DMS 273 treated with DMSO at 0.1 percent for 48 hours (cell line): ENCODE data around the gene SEZ6.

Experiments
- DNase-seq: peaks from one replicate; lab custom pipeline; 2025; lab: John Stamatoyannopoulos, UW

Gene SEZ6, protein sequence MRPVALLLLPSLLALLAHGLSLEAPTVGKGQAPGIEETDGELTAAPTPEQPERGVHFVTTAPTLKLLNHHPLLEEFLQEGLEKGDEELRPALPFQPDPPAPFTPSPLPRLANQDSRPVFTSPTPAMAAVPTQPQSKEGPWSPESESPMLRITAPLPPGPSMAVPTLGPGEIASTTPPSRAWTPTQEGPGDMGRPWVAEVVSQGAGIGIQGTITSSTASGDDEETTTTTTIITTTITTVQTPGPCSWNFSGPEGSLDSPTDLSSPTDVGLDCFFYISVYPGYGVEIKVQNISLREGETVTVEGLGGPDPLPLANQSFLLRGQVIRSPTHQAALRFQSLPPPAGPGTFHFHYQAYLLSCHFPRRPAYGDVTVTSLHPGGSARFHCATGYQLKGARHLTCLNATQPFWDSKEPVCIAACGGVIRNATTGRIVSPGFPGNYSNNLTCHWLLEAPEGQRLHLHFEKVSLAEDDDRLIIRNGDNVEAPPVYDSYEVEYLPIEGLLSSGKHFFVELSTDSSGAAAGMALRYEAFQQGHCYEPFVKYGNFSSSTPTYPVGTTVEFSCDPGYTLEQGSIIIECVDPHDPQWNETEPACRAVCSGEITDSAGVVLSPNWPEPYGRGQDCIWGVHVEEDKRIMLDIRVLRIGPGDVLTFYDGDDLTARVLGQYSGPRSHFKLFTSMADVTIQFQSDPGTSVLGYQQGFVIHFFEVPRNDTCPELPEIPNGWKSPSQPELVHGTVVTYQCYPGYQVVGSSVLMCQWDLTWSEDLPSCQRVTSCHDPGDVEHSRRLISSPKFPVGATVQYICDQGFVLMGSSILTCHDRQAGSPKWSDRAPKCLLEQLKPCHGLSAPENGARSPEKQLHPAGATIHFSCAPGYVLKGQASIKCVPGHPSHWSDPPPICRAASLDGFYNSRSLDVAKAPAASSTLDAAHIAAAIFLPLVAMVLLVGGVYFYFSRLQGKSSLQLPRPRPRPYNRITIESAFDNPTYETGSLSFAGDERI

DNA sequence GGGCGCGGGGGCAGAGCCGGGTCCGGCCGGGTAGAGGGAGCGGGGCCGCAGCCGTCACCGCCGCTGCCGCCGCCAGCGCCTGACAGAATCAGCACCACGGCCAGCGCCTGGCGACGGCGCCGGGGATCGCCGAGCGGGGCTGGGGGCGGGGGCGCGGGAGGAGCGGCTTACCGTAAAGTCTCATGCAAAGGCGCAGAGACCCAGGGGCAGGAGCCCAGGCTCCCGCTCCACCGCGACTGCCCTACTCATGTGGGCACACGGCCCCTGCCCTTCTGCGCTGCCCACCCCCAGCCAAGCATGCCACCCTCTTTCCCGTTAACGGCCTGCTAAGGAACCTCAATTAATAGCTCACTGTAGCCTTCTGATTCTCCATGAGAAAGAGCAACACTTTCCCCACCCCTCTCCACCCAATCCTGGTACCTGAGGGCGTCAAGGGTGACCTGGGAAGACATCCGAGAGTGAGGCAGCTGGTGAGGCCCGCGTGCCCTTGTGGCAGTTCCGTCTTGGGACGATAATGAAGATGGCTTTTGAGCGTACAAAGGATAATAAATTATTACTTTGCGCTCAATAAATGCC lies at the start of gene SEZ6:
TSS of gene SEZ6 (minus strand) at position 98 of the 576 bp plus-strand sequence. CDS start 164 bp downstream, outside the sequence.
- peak; percentile 35 for DNase-seq

DNA sequence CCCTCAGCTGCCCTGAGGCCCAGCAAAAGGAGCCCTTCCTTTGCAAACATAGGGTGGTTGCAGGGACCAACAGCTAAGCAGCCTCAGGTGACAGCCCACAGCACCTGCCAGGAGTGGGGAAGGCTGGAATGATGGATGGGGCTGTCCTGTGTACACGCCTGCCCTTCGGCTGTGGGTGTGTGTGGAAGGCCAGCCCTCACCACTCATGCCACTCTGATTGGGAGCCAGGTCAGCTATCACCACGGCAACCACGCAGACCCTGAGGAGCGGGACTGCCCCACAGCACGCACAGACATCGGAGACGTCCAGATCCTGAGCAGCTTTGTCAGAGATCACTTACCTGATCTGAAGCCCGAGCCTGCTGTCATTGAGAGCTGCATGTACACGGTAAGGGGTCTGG lies 49.0 kb upstream of the SEZ6 start:
- DNase-seq: no peak

DNA sequence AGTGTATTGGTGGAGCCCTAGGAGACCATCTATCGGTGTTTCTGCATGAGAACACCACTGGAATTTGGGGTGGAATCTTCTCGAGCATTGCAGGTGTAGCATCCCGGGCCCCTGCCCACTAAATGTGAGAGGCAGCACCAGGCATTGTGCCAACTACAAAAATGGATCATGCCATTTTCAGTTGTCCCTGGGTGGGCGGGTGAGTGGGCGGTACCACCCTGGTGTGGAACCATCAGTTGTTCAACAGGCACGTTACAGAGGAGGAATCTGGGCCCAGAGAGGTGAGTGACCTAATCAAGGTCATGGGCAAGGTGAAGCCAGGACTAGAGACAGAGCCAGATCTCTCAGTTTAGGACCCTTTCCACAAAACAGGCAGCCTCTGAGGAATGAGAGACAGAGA lies 45.9 kb upstream of the SEZ6 start:
- DNase-seq: no peak

DNA sequence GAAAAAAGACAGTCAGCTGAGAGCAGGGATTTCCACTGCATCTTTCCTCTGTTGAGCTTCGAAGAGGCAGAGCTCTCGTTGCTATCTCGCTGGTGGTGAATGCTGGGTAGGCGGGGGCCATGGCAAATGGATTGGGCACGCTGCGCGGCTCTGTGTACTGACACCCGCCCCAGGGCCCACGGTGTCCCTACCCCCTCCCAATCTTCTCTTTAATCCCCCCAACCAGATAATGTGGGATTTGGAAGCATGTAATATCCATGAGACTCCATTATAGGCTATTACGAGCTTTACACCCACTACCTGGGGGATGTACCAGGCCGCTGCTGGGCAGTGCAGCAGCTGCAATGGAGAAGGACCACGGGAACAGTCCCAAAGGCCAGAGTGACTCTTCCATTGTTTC lies 45.4 kb upstream of the SEZ6 start:
- no peak for DNase-seq

DNA sequence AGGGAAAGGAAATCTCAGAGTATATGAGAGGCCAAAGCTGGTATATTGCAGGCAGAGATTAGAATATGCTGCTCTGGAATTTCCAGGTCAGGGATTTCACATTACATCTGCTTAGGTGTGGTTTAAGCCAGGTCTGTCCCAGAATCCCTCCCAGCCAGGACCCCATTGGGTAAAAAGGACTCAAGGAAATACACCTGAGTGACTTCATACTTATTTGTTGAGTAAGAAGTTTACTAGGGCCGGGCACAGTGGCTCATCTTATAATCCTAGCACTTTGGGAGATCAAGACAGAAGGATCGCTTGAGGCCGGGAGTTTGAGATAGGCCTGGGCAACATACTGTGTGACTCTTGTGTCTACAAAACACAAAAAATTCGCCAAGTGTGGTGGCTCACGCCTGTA lies 44.3 kb upstream of the SEZ6 start:
- no peak for DNase-seq

DNA sequence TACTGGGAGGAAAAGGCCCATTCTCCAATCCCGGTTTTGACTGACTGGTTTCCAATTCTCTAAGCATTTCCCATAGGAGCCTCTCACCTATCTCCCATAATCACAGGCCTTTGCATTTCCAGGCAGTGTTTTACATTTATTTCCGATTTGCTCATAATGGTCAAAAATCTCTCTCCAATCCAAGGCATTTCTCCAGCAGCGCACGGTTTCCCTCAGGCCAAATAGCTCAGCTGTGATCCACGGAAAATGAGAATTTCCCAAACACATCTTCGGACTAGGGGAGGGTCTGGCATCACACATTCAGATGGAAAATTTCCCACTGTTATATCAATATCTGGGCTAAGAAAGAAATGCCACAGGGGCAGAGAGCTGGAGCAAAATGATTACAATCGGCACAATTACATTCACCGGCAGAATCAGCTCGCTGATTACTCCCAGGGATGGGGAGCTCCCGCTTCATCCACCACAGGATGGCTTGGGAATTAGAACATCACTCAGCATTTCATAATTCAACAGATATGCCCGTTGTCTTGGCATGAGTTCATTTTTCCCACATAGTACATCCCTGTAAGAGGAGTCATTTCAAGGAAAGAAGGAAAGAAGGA lies 43.8 kb upstream of the SEZ6 start:
- no peak for DNase-seq

DNA sequence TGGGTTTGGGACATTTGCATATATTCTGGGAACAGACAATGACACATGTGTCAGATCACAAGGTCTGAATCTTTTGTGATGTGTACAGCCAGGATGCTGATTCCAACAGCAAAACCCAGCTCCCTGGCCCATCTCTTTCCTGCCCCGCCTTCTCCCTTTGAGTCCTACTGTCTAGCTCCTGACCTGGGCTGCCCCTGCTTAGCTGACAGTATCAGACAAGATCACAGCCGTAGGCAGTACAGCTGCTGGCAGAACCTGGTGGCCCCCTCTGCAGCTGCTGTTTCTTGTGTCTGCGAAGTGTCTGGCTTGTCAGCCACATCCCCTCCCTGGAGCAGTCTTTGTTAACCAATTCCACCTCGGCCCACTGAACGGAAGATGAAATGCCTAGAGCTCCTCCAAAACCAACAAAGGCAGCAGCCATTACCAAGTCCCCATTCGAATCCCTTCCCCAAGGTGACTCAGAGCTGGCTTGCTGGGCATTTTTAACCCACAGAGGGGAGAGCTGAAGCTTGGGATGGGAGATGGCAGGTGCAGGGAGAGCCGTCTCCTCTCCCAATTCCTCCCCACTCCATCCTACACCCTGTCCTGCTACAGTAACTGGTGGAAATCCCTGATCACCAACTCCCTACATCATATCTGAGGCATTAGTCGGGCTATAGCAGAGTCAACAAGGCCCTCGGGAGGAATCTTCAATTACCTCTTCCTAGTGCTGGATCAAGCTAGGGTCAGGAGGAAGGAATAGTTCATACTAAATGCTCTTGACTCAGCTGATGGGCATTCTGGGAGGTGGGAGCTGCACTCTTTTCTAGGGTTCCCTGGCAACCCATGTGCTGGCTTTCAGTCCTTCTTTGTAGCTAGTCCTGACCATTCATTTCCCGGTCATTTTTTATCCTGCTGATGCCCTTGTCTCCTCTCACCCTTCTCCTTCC lies 42.9 kb upstream of the SEZ6 start:
- no peak for DNase-seq

DNA sequence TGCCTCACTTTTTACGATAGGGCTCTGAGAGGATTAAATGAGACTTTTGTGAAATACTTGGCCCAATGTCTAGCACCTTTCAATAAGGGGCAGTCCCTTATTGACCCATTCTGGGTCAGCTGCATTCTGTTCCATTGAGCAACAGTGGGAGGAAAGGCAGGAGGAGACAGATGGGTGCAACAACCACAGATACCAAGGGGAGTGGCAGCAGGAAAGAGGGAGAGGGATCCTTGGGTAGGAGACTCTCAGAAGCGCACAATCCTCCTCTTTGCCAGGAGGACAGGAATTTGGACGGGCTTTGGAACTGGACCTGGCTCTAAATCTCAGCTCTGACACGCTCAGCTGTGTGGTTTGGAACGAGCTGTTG lies 40.6 kb upstream of the SEZ6 start:
- no peak for DNase-seq

DNA sequence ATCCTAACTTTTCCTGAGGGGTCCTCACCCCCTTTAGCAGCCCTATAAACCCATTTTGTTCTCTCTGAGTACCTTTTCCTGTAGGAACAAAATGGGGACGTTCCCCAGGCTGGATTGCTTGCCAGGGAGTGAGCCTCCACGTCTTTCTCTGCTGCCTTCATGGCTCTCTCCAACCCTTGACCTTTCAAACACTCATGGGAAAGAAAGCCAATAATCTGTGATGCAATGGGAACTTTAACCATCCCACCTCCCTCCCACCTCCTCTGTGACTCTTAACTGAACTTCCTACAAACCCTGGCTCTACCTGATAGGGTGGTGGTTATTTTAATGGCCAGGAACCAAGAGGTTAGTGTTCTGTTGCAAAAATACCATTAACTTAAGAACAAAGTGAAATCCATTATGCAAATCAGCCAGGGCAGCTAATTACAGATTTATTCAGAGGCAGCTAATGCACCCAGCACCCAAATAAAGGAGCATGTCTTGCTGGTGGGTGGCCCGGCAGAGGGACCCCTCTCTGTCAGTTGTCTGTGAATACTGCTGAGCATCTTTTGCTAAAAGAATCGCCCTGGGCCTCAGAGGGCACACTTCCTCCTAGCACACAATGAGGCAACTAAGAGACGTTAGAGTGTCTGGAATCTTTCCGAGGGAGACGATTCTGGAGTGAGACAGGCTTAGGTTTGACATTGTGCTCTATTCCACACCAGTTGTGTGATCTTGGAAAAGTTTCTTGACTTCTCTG lies 40.1 kb upstream of the SEZ6 start:
- DNase-seq: no peak

DNA sequence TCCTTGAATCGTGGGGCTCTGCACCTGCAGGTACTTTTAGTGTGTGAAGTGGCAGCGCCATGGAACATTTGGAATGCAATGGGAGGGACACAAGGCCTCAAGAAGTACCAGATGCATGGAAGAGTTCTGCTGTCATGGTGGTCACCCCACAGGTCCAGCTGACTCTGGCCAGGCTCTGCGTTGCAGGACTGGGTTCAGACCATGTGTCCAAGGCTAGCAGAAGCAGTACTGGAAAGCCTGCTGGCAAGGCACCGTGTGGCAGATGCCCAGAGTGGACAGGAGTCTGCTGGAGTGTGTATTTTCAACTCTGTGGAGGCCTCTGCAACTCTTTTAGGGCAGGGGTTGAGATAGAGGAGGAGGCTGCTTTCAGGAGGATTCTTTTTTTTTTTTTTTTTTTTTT lies 39.2 kb upstream of the SEZ6 start:
- DNase-seq: no peak

DNA sequence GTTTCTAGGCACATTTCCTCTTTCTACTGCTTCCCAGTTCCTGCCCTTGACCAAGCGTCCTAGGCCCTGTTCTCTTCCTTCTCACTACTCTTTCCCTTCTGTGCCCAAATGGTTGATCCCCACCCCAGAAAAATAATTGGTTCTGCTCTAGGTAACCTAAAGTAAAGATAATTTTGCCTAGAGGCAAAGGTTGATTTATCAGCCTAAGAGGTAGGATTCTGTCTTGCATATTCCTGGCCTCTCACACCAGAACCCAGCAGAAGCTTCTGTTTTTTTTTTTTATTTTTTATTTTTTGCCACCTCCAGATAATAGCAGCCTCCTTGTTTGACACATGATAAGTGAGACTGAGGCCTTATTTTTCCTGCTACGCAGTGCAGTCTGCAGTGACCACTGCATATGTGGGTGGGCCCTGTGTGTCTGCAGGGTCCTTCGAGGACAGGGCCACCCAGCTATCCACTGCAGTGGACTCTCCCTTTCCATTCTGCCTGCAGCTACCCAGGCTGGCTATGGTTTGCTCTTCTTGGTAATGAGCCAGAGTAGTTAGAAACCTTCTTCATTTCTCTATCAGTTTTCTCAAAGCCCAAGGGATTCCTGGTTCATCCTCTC lies 37.8 kb upstream of the SEZ6 start:
- DNase-seq: no peak

DNA sequence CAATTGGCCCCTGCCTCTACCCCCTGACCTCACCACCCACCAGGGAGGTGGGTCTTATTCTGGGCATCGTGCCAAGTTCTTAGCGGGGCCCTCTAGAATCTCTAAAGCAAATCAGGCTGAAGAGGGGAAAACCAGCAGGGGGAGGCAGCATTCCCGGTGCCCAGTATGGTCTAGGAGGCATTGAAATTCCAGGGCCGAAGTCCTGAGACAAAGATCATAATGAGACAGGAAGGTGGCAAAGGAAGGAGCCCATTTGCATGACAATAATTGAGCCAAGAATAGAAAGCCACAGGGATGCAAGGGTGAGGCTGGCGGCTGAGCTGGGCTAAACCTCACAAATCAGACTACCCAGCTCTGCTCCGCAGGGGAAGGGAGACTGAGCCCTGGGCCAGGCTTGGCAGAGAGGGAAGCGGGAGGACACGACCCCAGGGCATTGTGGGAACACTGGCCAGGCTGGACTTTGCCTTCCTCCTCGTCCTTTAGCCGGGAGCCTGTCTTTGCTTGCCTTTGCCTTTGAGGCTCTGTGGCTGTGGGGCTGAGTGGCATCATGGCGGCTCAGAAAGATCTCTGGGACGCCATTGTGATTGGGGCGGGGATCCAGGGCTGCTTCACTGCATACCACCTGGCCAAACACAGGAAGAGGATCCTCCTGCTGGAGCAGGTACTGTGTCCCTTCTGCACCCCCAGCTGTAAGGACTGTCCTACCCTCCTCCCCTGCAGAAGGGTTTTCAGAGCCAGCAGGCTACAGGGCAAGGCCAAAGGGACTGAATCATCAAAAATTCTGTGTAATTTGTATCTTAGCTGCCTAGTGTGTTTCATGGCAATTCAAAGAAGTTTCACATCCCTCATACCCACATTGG lies 37.1 kb upstream of the SEZ6 start, which contains the start of gene PIPOX:
TSS of gene PIPOX (plus strand) at position 463 of the 860 bp plus-strand sequence. CDS start at position 548, 85 bp downstream.
- peak; percentile 65 for DNase-seq

DNA sequence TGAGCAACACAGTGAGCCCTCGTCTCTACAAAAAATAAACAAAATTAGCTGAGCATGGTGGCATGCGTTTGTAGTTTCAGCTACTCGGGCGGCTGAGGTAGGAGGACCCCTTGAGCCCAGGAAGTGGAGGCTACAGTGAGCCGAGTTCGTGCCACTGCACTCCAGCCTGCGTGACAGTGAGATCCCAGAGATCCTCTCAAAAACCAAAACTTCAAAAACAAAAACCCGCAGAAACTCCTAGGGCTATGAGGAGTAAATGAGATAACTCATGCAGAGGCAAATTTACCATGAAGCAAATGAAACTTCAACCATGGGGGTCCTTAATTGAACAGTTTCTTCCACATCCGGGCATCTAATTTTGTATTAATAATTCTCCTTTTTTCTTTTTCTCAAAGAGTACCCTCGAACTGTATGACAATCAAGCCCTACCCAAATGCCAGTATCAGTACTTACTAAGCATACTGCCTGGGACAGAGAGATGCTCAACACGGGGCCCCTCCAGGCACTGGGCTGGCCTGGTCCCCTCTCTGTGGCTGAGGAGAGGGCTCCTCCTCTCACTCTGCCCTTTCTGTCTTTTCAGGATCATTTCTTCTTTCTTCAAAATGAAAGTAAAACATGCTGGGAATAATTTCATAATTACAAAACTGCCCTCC lies 36.3 kb upstream of the SEZ6 start:
- no peak for DNase-seq

DNA sequence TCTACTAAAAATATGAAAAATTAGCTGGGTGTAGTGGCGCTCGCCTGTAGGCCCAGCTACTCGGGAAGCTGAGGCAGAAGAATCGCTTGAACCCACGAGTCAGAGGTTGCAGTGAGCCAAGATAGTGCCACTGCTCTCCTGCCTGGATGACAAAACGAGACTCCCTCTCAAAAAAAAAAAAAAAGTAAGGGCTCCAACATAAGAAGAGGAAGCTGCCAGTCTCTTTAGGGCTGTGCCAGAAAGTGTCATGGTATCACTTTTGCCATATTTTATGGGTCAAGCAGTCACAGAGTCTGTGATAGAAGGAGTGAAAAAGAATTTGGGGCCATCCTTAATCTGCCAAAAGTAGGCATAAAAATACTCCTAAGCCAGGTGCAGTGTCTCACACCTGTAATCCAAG lies 35.7 kb upstream of the SEZ6 start:
- no peak for DNase-seq

DNA sequence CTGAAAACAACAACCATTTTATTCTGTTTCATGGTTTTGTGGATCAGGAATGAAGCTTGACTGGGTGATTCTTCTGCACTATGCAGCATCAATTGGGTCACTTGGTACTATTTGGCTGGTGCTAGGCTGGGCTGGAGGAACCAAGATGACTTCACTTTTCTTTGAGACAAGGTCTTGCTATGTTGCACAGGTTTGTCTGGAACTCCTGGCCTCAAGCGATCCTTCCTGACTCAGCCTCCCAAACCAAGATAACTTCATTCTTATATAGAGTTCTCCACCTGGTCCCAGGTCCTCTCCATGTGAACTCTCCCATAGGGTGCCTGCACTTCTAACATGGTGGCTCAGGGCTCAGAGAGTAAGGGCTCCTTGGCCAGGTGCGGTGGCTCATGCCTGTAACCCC lies 35.3 kb upstream of the SEZ6 start:
- DNase-seq: no peak

DNA sequence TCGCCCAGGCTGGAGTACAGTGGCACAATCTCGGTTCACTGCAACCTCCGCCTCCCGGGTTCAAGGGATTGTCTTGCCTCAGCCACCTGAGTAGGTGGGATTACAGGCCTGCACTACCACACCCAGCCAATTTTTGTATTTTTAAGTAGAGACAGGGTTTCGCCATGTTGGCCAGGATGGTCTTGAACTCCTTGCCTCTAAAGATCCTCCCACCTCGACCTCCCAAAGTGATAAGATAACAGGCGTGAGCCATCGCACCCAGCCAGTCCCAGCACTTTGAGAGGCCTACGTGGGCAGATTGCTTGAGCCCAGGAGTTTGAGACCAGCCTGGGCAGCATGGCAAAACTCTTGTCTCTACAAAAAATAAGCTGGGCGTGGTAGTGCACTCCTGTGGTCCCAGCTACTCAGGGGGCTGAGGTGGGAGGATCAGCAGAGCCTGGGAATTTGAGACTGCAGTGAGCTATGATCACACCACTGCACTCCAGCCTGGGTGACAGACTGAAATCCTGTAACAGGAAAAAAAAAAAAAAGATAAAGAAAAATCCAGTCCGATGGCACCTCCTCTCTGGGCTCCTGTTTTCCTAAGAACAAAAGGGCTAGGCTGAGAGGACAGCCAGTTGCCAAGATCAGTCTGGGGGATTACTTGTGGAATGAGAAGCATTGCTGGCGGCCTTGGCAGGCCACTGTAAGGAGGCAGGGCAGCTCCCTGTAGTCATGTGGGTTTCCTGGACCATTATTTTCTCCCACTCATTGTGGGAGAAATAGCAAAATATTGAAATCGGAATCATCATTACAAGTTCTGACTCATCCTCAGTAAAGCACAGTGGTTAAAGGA lies 34.1 kb upstream of the SEZ6 start:
- no peak for DNase-seq

DNA sequence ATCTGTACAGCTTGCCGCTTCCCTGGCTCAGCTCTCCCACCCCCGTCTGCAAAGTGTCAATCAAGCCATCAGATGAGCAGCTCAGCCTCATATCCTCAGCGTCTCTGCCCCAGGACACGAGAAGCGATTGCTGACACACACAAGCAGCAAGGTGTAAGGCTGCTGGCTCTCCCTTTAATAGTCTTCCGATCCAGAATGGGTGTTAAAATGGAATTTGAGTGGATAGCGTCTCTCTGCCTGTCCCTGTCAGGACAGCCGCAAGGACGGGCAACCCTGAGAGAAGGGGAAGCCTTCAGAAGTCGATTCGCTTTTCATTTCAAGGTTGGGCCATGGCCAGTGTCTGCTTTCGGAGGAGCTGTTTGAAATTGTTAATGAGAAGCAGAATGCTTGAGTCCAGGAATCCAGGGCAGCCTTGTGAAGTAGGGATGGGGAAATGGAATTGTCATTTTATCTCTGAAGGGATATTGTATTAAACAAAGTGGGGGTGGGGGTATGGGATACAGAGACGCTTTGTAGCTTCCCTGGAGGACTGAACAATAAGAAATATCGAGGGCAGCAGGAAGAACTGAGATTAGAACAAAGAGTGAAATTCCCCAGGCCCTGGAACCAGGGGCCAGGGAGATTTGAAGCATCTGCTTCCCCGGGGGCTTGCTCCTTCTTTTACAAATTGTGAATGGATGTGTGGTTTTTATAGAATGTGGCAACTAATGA lies 32.4 kb upstream of the SEZ6 start:
- no peak for DNase-seq
